Left lung (tissue), 10 donors: ENCODE measurements around the gene RNFT1. TPM values are rescaled to one million over a fixed set of nuclear protein-coding genes. Genes with fewer than 3 reads are reported as not detected.
"Not testable (repeated sequence)": the region's sequence is repeated elsewhere in the genome, so short reads cannot be mapped to it uniquely, and the experiment has no call there.

Experiments
- ATAC-seq: fragments of 200-7000 bp; cut with Tn5 transposase; one replicate; pipeline ENCODE4 v1.9.1; 2020; ENCODE audit warnings: moderate library complexity
- DNase-seq, 4 donors: peaks; one replicate each; pipeline ENCODE4 v3.0.0-alpha.2; 2013 to 2020
- H3K27ac ChIP-seq, 2 donors: fragments of 200-600 bp; sonication (generic) in 1 of 2; one replicate each; pipeline versions ENCODE4 v1.5.0 to v1.8.0; 2020 to 2021
- H3K27me3 ChIP-seq, 2 donors: fragments of 200-600 bp; sonication (generic) in 1 of 2; one replicate each; pipeline versions ENCODE4 v1.5.0 to v1.8.0; 2020 to 2021
- H3K36me3 ChIP-seq, 2 donors: fragments of 200-600 bp; sonication (generic) in 1 of 2; one replicate each; pipeline versions ENCODE4 v1.5.0 to v1.8.0; 2020 to 2021
- H3K4me1 ChIP-seq, 2 donors: fragments of 200-600 bp; one replicate each; pipeline ENCODE4 v1.8.0; 2021
- H3K4me3 ChIP-seq, 2 donors: fragments of 200-600 bp; sonication (generic) in 1 of 2; one replicate each; pipeline versions ENCODE4 v1.5.0 to v1.8.0; 2020 to 2021; ENCODE audit warnings: mild to moderate bottlenecking in 1 of 2
- H3K9me3 ChIP-seq, 2 donors: fragments of 200-600 bp; sonication (generic) in 1 of 2; one replicate each; pipeline versions ENCODE4 v1.5.0 to v1.8.0; 2020 to 2021
- intact Hi-C, 2 donors: fragments of 100-400 bp; cut with DNase I; formaldehyde crosslinking; loops; one replicate each; pipeline versions ENCODE4 v1.11.2 to v1.14.2; 2022
- polyA plus RNA-seq, 6 donors: library from polyadenylated mRNA; unstranded; fragments of 120-200 nt; gene quantifications; one replicate each; pipeline ENCODE4 v1.2.1, GENCODE V29; 2013; ENCODE audit not compliant: insufficient read length in 6 of 6
- total RNA-seq, 2 donors: library from RNA; stranded (reverse); fragmentation: NEBNext Ultra II Directional; extraction: Animal tissue kit (Norgen Biotek cat#: 25700); gene quantifications; one replicate each; pipeline ENCODE4 v1.2.1, GENCODE V29; 2021
- TF ChIP-seq, protein P1 (sequence below), 2 donors: fragments of 200-600 bp; sonication (generic) in 1 of 2; IDR thresholded peaks; one replicate each; pipeline versions ENCODE4 v1.5.0 to v1.8.0; 2021; ENCODE audit warnings: antibody characterized with exemption in 2 of 2
- donor health status: DM: no; HTN: yes; CAD: no.
- donor health status: DM: no; HTN: no; CAD: no.

RNFT1 gene
- total and polyA plus RNA-seq, 8 donors, result 28.1 to 41.5 (median 35.5) TPM

DNA sequence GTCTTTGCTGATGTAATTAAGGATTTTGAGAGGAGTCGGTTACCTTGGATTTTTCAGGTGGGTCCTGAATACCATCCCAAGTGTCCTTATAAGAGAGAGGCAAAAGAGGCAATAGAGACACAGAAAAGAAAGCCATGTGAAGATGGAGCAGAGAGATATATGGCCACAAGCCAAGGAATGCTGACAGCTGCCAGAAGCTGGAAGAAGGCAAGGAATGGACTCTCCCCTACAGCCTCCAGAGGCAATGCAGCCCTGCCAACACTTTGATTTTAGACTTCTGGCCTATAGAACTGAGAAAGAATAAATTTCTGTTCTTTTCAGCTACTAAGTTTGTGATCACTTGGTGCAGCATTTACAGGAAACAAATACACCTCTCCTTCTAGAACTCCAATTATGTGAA is 8.2 kb upstream of the RNFT1 start:
- H3K36me3 ChIP-seq, result no peaks in the 10 kb centered on the region
- no peaks in the 10 kb centered on the region for H3K4me1 ChIP-seq
- no peak overlapping the region for H3K4me3 ChIP-seq
- H3K9me3 ChIP-seq, result no peaks in the 10 kb centered on the region
- DNase-seq (peak in 1 of 4 donors; percentile 8), ATAC-seq (no peak)
- TF ChIP-seq, protein P1, sequence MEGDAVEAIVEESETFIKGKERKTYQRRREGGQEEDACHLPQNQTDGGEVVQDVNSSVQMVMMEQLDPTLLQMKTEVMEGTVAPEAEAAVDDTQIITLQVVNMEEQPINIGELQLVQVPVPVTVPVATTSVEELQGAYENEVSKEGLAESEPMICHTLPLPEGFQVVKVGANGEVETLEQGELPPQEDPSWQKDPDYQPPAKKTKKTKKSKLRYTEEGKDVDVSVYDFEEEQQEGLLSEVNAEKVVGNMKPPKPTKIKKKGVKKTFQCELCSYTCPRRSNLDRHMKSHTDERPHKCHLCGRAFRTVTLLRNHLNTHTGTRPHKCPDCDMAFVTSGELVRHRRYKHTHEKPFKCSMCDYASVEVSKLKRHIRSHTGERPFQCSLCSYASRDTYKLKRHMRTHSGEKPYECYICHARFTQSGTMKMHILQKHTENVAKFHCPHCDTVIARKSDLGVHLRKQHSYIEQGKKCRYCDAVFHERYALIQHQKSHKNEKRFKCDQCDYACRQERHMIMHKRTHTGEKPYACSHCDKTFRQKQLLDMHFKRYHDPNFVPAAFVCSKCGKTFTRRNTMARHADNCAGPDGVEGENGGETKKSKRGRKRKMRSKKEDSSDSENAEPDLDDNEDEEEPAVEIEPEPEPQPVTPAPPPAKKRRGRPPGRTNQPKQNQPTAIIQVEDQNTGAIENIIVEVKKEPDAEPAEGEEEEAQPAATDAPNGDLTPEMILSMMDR (IDR thresholded peaks at IDR 0.05), result no peak
- intact Hi-C loops, result no loop called here
- H3K27me3 ChIP-seq, result no peaks in the 10 kb centered on the region
- H3K27ac ChIP-seq, result no peak overlapping the region

DNA sequence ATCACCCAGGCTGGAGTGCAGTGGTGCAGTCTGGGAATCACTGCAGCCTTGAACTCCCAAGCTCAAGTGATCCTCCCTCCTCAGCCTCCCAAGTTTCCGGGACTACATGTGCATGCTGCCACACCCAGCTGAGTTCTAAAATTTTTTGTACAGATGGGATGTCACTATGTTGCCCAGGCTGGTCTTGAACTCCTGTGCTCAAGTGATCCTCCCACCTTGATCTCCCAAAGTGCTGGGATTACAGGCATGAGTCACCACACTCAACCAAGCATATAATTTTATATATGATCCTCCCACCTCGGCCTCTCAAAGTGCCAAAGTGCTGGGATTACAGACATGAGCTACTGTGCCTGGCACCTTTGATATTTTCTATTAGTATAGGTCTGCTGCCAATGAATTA is 7.2 kb upstream of the RNFT1 start:
- DNase-seq, H3K27me3 ChIP-seq, H3K36me3 ChIP-seq, ATAC-seq, H3K4me3 ChIP-seq, H3K4me1 ChIP-seq, H3K27ac ChIP-seq, intact Hi-C loops, H3K9me3 ChIP-seq: not testable (repeated sequence)

DNA sequence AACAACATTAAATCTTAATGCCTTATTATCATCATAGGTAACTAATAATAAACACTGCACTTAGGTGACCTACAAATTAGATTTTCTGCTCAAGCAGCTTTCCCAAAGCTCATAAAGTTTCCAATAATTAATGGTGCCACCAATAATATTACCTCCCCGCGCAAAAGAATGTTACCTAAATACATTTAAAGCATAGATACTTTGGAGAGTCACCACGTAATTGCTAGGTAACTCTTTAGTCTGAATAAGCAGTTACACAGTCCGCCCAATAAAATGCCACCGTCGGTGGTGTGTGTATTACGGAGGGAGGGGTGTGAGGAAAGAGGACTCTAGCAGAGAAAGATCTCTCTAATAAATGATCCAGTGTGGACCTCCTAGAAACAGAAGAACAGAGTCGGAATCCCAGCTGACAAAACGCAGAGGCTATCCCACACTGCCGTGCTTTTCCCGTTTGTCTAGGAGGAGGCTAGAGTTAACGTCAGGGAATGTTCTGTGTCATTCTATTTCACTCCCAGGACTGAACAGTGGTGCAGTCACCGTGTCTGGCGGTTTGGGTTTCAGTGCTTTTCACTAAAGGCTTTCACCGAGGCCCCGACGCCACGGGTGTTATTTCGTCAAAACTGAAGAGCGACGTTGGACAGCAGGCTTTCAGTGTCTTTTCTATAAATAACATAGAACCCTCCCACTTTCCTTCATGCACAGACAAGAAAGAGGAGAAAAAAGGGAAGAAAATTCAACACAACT is 630 bp downstream of the RNFT1 start:
- Histone ChIP-seq H3K4me3 (peak overlapping the region; percentile 66 to 68), H3K27ac (peak overlapping the region; percentile 95 to 96), H3K4me1 (peaks cover 7 to 24% of the 10 kb centered on the region in 2 donors), H3K9me3 (no peaks in the 10 kb centered on the region), H3K27me3 (no peaks in the 10 kb centered on the region), H3K36me3 (no peaks in the 10 kb centered on the region)
- intact Hi-C loops, result no loop called here
- TF ChIP-seq, protein P1 (IDR thresholded peaks at IDR 0.05), result no peak
- ATAC-seq (peak; percentile 66), DNase-seq (peak in 3 of 4 donors; percentile 51 to 70 (median 56))

DNA sequence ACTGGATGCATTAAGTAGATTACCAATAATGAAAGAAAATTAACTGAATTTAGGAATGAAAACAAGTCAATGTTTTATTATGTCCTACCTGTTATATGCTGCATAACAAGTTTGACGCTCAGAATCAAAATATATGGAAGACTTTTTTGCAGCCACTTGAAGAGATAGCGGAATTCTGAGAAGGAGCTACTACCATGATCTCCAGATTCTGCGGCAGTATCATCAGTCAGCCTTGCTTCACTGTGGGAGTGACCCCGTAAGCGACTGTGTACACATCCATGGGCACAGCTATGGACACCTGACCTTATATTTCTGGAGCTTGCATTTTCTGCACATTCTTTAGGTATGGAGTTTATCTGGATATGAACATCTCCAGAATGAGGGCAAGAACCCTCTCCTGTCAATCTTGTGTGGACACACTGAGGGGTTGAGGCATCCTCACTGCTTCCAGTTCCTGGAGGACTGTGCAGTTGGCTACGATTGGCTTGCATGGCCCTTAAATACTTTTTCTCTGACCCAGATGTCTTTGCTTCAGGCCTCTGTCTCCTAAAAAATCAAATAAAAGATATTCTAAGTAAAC is 1.7 kb downstream of the RNFT1 start:
- ATAC-seq (no peak), DNase-seq (no peak)
- Histone ChIP-seq H3K27me3 (no peaks in the 10 kb centered on the region), H3K4me3 (no peak overlapping the region), H3K4me1 (peaks cover 7 to 24% of the 10 kb centered on the region in 2 donors), H3K36me3 (peaks cover 0 to 9% of the 10 kb centered on the region in 2 donors), H3K9me3 (no peaks in the 10 kb centered on the region), H3K27ac (no peak overlapping the region)
- TF ChIP-seq, protein P1 (IDR thresholded peaks at IDR 0.05), result no peak
- intact Hi-C loops, result no loop called here

DNA sequence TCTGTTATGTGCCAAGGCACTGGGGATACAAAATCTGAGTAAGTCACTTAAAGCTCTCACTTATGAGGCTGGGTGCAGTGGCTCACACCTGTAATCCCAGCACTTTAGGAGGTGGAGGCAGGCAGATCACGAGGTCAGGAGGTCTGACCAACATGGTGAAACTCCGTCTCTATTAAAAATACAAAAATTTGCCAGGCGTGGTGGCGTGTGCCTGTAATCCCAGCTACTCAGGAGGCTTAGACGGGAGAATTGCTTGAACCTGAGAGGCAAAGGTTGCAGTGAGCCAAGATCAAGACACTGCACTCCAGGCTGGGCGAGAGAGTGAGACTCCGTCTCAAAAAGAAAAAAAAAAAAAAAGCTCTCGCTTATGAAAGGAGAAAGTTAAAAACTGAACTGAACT is 5.0 kb downstream of the RNFT1 start:
- H3K4me1 ChIP-seq, result peaks cover 4 to 18% of the 10 kb centered on the region in 2 donors
- peaks cover 0 to 31% of the 10 kb centered on the region in 2 donors for H3K36me3 ChIP-seq
- H3K27ac ChIP-seq, intact Hi-C loops, ATAC-seq, DNase-seq, H3K9me3 ChIP-seq, H3K27me3 ChIP-seq, H3K4me3 ChIP-seq: not testable (repeated sequence)

DNA sequence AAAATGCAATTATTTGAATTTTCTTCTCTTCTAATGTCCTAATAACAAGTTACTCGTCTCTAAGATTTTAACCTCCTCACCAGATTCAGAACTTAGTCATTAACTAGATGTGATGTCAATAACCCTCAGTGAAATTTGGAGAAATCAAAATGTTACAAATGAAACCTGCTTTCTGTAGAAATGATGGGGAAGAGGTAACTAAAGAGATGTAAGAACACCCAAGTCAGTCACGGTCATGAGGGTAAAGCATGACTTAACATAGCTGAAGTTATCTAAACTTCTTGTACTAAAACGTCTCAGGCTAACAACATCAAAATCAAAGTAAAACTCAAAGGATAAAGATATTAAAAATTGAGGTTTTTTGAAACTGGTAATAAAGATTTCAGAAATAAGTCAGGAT is 9.7 kb downstream of the RNFT1 start:
- TF ChIP-seq, protein P1 (IDR thresholded peaks at IDR 0.05), result no peak
- no peaks in the 10 kb centered on the region for H3K9me3 ChIP-seq
- ATAC-seq (no peak), DNase-seq (no peak)
- H3K36me3 ChIP-seq, result peaks cover 0 to 57% of the 10 kb centered on the region in 2 donors
- H3K27ac ChIP-seq, result no peak overlapping the region
- no peaks in the 10 kb centered on the region for H3K27me3 ChIP-seq
- H3K4me1 ChIP-seq, result no peaks in the 10 kb centered on the region
- intact Hi-C loops, result no loop called here
- no peak overlapping the region for H3K4me3 ChIP-seq
